NT2/D1 (cell line): Measurements from ENCODE around the gene TMEM63A.

Experiments used
- YY1 ChIP-seq: IDR thresholded peaks from 2 replicates; pipeline ENCODE4 v1.6.1; 2011; ENCODE audit not compliant: insufficient read length, insufficient read depth
- ZNF274 ChIP-seq: IDR thresholded peaks from 2 replicates; pipeline ENCODE4 v1.6.1; 2011; ENCODE audit warnings: mild to moderate bottlenecking, low read depth, low read length

DNA sequence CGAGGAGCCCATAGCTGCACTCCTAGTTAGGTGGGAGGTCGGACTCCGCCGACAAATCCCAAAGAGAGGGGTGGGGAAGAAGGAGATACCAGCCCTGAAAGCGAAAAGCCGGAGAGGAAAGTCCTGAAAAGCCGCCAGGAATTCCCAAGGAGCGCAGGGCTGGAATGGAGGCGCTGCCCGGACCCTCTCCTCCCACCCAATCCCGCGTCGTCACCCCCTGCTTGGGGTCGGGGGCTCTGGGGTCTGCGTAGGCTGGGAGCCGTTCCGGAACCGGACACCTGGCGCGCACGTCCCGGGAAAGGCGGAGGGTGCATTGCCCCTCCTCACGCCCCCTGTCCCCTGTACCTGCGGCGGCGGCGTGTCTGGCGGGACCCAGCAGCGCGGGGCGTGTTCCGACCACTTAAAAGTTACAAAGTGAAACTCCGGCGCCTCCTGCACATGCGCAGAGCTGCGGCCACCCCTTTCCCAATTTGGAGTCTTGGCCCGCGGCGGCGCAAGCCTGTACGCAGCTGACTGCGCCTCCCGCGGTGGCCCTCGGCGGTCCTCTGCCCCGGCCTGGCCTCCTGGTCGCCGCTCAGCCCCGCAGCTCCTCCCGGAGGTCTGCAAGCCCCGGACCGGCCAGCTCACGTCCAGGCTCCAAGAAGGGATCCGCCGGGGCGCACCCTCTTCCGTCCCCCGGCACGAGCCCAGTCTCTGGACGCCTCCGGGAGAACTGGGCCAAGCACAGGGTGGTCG is at the start of gene TMEM63A:
- TF ChIP-seq YY1 (peak; percentile 3), ZNF274 (no peak)
